Hematopoietic multipotent progenitor cell treated with erythropoietin and hydrocortisone succinate and interleukin-3 and kit ligand, for 4 days (in vitro differentiated cells): ENCODE results near the gene S100A10.
A peak's percentile ranks its signal among the peaks of the same experiment; 100 is the strongest.

Source experiments
- DNase-seq: peaks from one replicate; pipeline ENCODE4 v3.0.0-alpha.2; 2015

The S100A10 gene

GRCh38 chr1:152009691-152010090 lies 16.0 kb upstream of the S100A10 start:
- no peak for DNase-seq

GRCh38 chr1:152007047-152007446 lies 13.4 kb upstream of the S100A10 start:
- DNase-seq, result no peak

GRCh38 chr1:152005360-152005912 lies 11.8 kb upstream of the S100A10 start:
- DNase-seq, result no peak

DNA sequence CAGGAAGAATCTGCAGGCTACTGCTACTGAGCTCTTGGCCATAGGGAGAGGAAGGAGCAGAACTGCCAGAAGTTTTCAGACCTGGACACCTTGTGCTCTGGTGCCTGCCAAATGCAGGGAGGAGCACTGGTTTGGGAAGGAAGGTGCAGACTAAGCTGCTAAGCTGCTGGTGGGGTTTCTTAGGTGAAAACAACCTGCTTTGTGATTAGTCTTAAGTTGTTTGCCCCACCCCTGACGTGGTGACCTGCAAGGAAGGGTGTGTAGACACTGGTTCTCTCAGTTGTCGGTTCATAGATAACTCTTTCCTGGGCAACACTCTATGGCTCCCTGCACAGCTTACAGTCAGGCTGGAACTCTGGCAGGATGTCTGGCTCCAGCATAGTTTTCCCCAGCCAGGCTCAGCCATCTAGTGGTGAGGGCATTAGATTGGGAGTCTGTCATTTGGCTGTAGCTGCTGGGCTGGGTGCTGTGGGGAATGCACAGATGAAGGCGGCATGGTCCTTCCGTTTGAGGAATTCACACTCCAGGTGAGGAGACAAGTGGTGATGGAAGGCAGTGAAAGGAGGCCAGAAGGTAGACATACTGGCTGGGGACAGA lies 10.3 kb upstream of the S100A10 start:
- DNase-seq, result no peak

GRCh38 chr1:152002960-152003359 lies 9.3 kb upstream of the S100A10 start:
- peak; percentile 21 for DNase-seq

DNA sequence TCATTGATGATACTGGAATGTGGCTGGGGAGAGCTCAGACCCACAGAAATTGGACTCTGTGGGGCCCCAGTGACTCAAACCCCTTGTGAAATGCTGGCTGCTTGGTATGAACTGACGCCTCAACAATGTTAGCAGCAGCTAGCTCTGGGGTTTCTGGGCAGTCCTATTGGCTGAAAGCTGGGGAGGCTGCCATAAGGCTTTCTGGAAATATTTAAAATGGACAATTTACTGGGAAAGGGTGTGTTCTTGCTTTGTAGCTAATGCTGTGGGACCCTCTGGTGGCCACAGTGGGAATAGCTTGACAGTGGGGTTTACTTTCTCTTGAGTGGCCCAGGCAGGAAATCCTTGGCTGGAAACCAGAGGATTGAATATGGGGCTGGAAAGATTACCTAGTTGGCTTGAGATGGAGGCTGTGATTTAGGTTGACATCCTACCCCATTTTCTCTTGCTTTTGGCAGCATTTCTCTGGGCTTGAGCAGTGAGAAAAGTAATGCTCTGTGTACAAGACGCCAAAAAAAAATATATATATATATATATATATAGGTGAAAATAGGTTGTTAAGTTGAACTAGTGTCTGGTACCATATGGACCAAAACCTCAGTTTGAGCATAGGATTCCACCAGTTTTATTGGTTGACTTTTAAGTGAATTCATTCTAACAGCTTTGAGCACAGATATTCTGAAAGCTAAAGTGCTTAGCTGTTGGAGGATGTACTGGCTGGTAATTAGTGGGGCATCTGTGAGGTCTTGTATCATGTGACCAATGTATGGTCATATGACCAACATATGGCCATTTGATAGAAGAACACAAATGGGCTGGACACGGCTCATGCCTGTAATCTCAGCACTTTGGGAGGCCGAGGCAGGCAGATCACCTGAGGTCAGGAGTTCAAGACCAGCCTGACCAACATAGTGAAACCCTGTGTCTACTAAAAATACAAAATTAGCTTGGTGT lies 8.2 kb upstream of the S100A10 start:
- peak; percentile 90 for DNase-seq

GRCh38 chr1:152000964-152001630 lies 7.4 kb upstream of the S100A10 start:
- DNase-seq, result no peak

- DNase-seq, result no peak
Observed at GRCh38 chr1:151998611-151999362, 5.1 kb upstream of the S100A10 start.

DNA sequence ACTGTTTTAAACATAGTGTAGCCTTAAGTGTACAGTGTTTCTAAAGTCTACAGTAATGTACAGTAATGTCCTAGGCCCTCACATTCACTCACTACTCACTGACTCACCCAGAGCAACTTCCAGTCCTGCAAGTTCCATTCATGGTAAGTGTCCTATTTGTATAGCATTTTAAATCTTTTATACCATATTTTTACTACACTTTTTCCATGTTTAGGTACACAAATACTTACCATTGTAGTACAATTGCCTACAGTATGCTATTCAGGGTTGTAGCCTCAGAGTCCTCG lies 3.6 kb upstream of the S100A10 start:
- no peak for DNase-seq

DNA sequence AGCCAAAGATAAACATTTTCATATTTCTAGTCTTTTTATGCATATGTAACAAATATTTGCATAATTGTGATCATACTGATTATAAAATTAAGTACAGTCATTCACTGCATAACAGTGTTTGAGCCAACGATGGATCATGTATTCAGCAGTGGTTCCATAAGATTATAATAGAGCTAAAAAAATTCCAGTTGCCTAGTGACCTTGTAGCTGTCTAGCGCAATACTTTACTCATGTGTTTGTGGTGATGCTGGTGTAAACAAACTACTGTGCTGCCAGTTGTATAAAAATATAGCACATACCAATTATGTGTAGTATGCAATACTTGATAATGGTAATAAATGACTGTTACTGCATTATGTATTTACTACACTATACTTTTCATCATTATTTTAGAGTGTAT lies 2.1 kb upstream of the S100A10 start:
- DNase-seq, result no peak

GRCh38 chr1:151994956-151995355 lies 1.3 kb upstream of the S100A10 start:
- no peak for DNase-seq

DNA sequence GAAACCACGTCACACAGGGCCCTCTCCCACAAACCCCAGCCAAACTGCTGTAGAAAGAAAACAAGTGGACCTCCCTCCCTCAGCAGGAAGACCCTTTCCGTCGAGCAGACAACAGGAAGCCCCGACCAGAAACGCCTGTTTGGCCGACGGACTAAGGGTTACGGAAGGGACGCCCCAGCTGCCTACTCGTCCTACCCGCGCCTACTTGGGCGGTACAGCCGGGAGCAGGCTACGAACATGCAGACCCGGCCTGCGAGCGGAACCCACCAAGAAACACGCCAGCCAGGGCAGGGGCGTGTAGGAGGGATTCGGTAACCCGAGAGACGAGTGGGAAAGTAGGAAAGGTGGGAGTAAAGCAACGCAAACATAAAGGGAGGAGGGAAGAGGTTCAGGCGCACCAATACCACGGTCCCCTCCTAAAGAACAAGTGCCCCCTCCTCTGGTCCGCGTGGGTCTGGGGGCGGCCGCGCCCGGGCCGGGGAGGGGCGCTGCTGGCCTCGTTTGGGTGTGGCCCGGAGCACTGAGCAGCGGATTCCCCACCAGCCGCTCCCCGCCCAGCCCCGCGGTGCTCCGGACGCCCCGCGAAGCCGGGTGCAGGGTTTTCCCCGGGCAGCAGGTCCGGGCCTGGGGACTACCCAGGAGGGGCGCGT lies 450 bp downstream of the S100A10 start:
- DNase-seq, result peak; percentile 68

- peak; percentile 85 for DNase-seq
Observed at GRCh38 chr1:151992303-151993083, 1.2 kb downstream of the S100A10 start.

DNA sequence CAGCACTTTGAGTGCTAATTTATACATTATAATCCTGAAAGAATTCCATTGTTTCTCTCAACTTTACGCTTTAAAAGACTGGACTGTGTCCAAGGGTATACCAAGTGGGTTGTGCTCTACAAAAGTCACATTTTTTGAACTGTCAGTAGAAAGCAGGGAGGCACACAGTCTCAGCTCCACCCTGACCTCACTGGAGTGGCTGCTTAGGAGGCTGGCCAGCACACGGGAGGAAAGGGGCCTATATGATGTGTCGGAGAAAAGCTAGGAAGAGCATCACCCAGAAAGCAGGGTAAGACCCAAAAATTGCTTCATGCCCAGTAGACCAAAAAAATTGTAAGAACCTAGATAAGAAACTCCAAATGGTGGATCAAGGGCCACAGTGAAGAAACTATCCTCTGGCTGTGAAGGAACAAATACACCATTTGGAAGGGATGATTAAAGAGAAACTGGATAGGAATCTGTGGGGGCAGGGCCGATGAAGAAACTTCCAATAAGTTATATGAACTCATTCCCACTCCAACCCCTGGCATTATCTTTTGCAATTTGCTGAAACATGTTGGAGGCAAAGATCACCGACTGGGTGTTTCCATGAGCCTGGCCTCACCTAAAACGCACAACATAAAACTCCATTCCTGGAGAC lies 1.9 kb downstream of the S100A10 start:
- DNase-seq, result no peak

DNA sequence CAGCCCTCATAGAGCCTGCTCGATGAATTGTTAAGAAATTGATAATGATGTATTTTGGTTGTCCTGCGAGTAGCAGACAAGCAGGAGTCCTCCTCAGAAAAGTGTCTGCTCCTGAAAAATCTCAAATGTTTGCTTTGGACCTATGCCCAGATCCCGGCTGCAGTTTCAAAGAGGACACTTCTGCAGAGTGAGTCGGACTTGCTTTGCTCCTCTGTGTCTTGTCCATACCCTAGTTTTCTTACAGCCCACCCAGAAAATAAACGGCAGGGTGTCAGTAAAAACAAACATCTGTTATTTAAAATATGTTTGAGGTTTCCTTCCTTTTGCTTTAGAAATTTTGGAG lies 2.8 kb downstream of the S100A10 start:
- no peak for DNase-seq

DNA sequence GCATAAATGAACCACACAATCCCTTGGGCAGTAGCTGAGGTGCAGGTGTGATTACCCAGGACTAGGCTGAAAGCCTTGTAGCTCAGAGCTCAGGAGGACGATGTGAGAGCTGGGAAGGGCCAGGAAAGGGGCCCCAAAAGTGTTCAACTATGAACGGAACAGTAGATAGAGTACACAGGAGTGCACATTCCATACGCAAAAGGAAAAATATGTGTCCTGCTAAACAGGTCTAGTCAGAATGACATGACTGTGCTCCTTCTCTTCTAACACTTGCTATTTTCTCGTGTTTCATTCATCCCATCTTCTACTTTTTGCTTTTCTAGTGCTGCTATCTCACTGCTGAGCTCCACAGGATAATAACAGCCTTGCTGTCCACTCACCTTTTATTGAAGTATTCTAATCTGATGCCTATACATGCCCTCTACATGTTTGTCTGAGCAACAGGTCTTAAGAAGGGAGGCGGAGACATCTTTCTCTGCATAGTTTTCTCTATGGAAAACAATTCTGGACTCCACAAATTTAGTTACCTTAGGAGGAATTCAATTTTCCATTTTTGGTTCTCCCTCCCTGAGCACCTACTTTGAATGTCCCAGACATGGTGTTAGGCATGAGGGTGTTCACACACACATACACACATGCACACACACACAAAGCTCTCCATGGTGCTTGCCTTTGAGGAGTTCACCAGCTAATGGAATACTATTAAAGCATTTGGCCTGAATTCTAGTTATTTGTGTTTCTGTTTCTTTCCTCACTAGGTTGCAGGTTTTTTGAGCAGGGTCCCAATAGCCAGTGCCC lies 3.4 kb downstream of the S100A10 start:
- DNase-seq, result no peak

DNA sequence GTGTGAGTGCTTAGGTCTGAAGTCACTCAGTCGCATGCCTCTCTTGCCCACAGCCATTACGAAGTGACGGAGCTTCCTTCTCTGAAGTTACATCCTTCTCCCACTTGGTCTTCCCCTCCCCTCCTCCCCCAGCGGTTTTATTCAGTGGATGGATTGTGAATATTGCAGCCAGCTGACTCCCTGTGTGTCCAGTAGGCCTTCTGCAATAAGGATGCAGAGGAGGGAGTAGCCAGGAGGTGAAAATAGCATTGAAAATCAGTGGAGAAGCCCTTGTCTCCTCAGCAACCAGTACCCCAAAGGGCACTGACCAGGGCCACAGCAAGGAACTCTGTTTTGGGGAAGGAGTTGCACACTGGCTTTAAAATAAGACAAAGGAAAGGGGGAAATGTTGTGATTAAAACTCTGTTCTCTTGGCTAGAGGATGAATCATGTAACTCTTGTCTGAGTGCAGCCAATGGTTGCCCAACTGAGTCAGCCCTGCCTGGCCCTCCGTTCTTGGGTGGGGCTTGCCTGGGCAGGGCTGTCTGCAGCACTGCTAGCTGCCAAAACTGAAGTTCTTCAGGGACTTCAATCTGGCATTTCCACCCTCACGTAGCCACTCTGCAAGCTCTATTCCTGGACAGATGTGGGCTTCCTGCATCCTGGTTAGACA lies 4.3 kb downstream of the S100A10 start:
- peak; percentile 69 for DNase-seq

DNA sequence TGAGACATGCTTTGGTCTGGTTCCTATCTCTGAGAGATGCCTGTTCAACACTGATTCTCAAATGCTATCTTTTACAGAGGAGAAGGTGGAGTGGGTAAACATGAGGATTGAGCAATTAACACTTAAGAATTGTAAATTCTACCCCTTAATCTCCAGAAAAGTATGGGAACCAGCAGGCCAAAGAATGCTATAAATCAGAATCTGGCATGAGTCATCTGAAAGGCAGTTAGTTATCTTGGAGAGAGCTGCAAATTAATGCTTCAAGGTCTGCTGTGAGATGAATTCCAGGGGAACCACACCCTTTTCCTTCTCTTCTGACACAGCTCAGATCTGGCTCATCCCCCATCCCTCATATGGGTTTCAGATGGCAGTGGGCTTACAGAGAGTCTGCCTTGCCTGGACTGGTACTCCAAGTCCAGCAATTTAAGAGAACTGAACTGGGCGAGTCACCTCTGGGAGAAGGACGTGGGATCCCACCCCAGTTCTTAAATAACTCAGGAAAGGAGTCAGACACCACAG lies 5.2 kb downstream of the S100A10 start:
- DNase-seq, result peak; percentile 55

DNA sequence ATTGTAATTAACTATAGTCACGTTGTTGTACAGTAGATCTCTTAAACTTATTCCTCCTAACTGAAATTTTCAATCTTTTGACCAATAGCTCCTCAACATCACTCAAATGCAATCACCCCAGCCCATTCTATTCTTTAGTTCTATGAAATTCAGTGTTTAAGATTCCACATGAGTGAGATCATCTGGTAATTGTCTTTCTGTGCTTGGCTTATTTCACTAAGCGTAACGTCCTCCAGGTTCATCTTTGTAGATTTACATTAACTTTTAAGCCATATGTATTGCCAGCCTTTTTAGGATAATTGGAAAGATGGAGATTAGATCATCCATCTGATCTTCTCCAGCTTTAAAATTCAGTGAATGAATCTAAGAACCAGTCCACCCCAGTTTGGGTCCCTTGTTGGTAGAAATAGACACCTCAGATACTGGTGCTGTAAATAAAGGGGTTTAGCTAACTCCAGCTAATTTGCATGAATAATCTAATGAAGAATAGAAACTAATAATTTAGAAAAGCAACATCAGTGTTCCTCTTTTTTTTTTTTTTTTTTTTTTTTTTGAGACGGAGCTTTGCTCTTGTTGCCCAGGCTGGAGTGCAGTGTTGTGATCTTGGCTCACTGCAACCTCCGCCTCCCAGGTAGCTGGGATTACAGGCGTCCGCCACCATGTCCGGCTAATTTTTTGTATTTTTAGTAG lies 7.0 kb downstream of the S100A10 start:
- DNase-seq, result no peak
